GM12878 (cell line): ENCODE results near the gene CYB5D1. TPM values are rescaled to one million over a fixed set of nuclear protein-coding genes. Genes with fewer than 3 reads are reported as not detected.

Experiments
- ATAC-seq: fragments of 200-7000 bp; cut with Tn5 transposase; 3 replicates; pipeline ENCODE4 v1.9.1; 2020; ENCODE audit warnings: mild to moderate bottlenecking, moderate library complexity
- BruUV-seq: library from RNA; stranded (reverse); fragments of 400-500 nt; replicated peaks from 2 replicates; lab custom pipeline; 2021; lab: Mats Ljungman, UMichigan
- CTCF ChIA-PET: fragments of 300-600 bp; sonication (Branson Sonifier 250); formaldehyde crosslinking; extraction: SDS; loops from one replicate; lab custom pipeline; 2021; ENCODE audit warnings: inconsistent platforms; lab: Yijun Ruan, JAX
- POLR2A ChIA-PET: fragments of 350-600 bp; formaldehyde crosslinking; extraction: SDS; loops from one replicate; lab custom pipeline; 2021; ENCODE audit warnings: inconsistent platforms; lab: Charles Lee
- RAD21 ChIA-PET: fragments of 300-600 bp; sonication (Branson Sonifier 250); formaldehyde crosslinking; loops from one replicate; lab custom pipeline; 2023; ENCODE audit warnings: antibody characterized with exemption; ENCODE audit not compliant: unreplicated experiment; lab: Charles Lee
- SMC1A ChIA-PET: fragments of 300-600 bp; sonication (Branson Sonifier 250); formaldehyde crosslinking; loops from one replicate; lab custom pipeline; 2023; ENCODE audit not compliant: unreplicated experiment, uncharacterized antibody; lab: Charles Lee
- DNase-seq: peaks from one replicate; pipeline ENCODE4 v3.0.0-alpha.2; 2011; ENCODE audit warnings: low read depth, low spot score
- FAIRE-seq: peaks from 3 replicates; lab custom pipeline; 2011; peaks lifted over from hg19 to GRCh38; lab: Jason Lieb, UNC
- H2AFZ ChIP-seq: 2 replicates; pipeline ENCODE4 v1.6.0; 2011; ENCODE audit warnings: low read depth, low read length, control low read depth; ENCODE audit not compliant: control insufficient read depth
- H3K27ac ChIP-seq: 2 replicates; pipeline ENCODE4 v1.5.1; 2011; ENCODE audit warnings: control low read depth; ENCODE audit not compliant: control insufficient read depth, insufficient read depth
- H3K27me3 ChIP-seq, 2 experiments: replicated peaks in 1 of 2; 2 replicates each; pipeline versions ENCODE4 v1.6.0 to v1.6.1; 2011; ENCODE audit warnings: low read length in 1 of 2; ENCODE audit not compliant: control insufficient read depth in 2 of 2, insufficient read depth in 2 of 2
- H3K36me3 ChIP-seq, 2 experiments: 2 replicates each; pipeline ENCODE4 v1.5.1; 2011; ENCODE audit warnings: low read length in 1 of 2; ENCODE audit not compliant: control insufficient read depth in 2 of 2, insufficient read depth in 2 of 2
- H3K4me1 ChIP-seq: 2 replicates; pipeline ENCODE4 v1.6.1; 2011; ENCODE audit warnings: mild to moderate bottlenecking, low read length, moderate library complexity, mixed read lengths; ENCODE audit not compliant: control insufficient read depth, insufficient read depth
- H3K4me2 ChIP-seq: 2 replicates; pipeline ENCODE4 v1.6.0; 2011; ENCODE audit warnings: control low read depth; ENCODE audit not compliant: control insufficient read depth, insufficient read depth
- H3K4me3 ChIP-seq: fragments of 200-600 bp; sonication (generic); 2 replicates; pipeline ENCODE4 v1.5.1; 2016
- H3K79me2 ChIP-seq: 2 replicates; pipeline ENCODE4 v1.6.0; 2011; ENCODE audit warnings: low read length; ENCODE audit not compliant: control insufficient read depth, insufficient read depth
- H3K9ac ChIP-seq: 2 replicates; pipeline ENCODE4 v1.8.0; 2011; ENCODE audit warnings: low read length, control low read depth, mixed read lengths; ENCODE audit not compliant: control insufficient read depth, insufficient read depth
- H3K9me3 ChIP-seq: replicated peaks from 3 replicates; pipeline ENCODE4 v1.5.1; 2011; ENCODE audit warnings: mild to moderate bottlenecking, low read length; ENCODE audit not compliant: control insufficient read depth, insufficient read depth
- H4K20me1 ChIP-seq: 2 replicates; pipeline ENCODE4 v1.6.0; 2011; ENCODE audit not compliant: control insufficient read depth, insufficient read depth
- BRCA1 ChIP-seq: IDR thresholded peaks from 2 replicates; pipeline ENCODE4 v1.6.1; 2011; ENCODE audit warnings: low read depth, low read length, improper control_type of control experiment
- CTCF ChIP-seq, 3 experiments: IDR thresholded peaks in 2 of 3; conservative IDR thresholded peaks in 1 of 3; 2 replicates each; pipeline ENCODE4 v1.5.1; 2011; ENCODE audit warnings: low read depth in 3 of 3, low read length in 3 of 3, mild to moderate bottlenecking in 3 of 3, control low read depth in 2 of 3, moderate library complexity in 2 of 3, inconsistent platforms in 1 of 3, mixed read lengths in 1 of 3; ENCODE audit not compliant: control insufficient read depth in 2 of 3, insufficient read depth in 1 of 3; ENCODE audit errors: extremely low read depth in 1 of 3
- EED ChIP-seq: sonication (generic); IDR thresholded peaks from 2 replicates; pipeline ENCODE4 v1.6.1; 2016; ENCODE audit warnings: antibody characterized with exemption, low read depth
- KDM1A ChIP-seq: fragments of 200-600 bp; sonication (generic); IDR thresholded peaks from 2 replicates; pipeline ENCODE4 v1.6.1; 2016; ENCODE audit warnings: borderline replicate concordance
- LARP7 ChIP-seq: fragments of 450-650 bp; IDR thresholded peaks from 2 replicates; pipeline ENCODE4 v1.6.1; 2017; ENCODE audit warnings: mild to moderate bottlenecking
- MAX ChIP-seq: IDR thresholded peaks from 2 replicates; pipeline ENCODE4 v1.6.1; 2012; ENCODE audit warnings: low read depth, low read length, improper control_type of control experiment
- MTA2 ChIP-seq: fragments of 450-650 bp; IDR thresholded peaks from 2 replicates; pipeline ENCODE4 v1.6.1; 2016; ENCODE audit warnings: low read depth, mild to moderate bottlenecking, moderate library complexity
- NFIC ChIP-seq: IDR thresholded peaks from 2 replicates; pipeline ENCODE4 v1.6.1; 2012; ENCODE audit warnings: low read depth, mild to moderate bottlenecking, inconsistent platforms, low read length, moderate library complexity
- NFXL1 ChIP-seq: fragments of 450-650 bp; IDR thresholded peaks from 2 replicates; pipeline ENCODE4 v1.6.1; 2017; ENCODE audit warnings: antibody characterized with exemption, mild to moderate bottlenecking, borderline replicate concordance
- POLR2A ChIP-seq: IDR thresholded peaks from 2 replicates; pipeline ENCODE4 v1.6.1; 2011; ENCODE audit warnings: low read depth, mild to moderate bottlenecking, low read length
- RBBP5 ChIP-seq: fragments of 200-600 bp; sonication (generic); conservative IDR thresholded peaks from 2 replicates; pipeline ENCODE4 v1.6.1; 2016
- RCOR1 ChIP-seq: conservative IDR thresholded peaks from 2 replicates; pipeline ENCODE4 v1.6.1; 2012; ENCODE audit warnings: low read depth, low read length, improper control_type of control experiment
- RELB ChIP-seq: fragments of 450-650 bp; IDR thresholded peaks from 2 replicates; pipeline ENCODE4 v1.6.1; 2017; ENCODE audit warnings: low read depth, mild to moderate bottlenecking, moderate library complexity
- RFX5 ChIP-seq: IDR thresholded peaks from 2 replicates; pipeline ENCODE4 v1.6.1; 2011; ENCODE audit warnings: low read depth, low read length, improper control_type of control experiment
- SMC3 ChIP-seq: IDR thresholded peaks from 2 replicates; pipeline ENCODE4 v1.6.1; 2011; ENCODE audit warnings: low read length, improper control_type of control experiment, borderline replicate concordance
- SP1 ChIP-seq: IDR thresholded peaks from one replicate; pipeline ENCODE4 v1.6.1; 2011; ENCODE audit warnings: low read depth, low read length
- SREBF2 ChIP-seq: IDR thresholded peaks from 2 replicates; pipeline ENCODE4 v1.6.1; 2012; ENCODE audit warnings: mild to moderate bottlenecking, low read length
- ZNF592 ChIP-seq: fragments of 450-650 bp; IDR thresholded peaks from 2 replicates; pipeline ENCODE4 v1.6.1; 2017; ENCODE audit warnings: mild to moderate bottlenecking, moderate library complexity
- WGBS: methylation state at CpG from one replicate; pipeline ENCODE4 v1.1.6; 2016; ENCODE audit warnings: low lambda C conversion rate; ENCODE audit not compliant: insufficient replicate concordance, insufficient coverage; ENCODE audit errors: missing lambda C conversion rate; 5-methylcytosine and 5-hydroxymethylcytosine counted together
- in situ Hi-C: fragments of 300-500 bp; cut with MboI; formaldehyde crosslinking; loops from 9 replicates; pipeline ENCODE4 v1.14.3; 2018; ENCODE audit warnings: mixed read lengths
- intact Hi-C: fragments of 100-400 bp; cut with micrococcal nuclease; formaldehyde crosslinking; loops from one replicate; pipeline ENCODE4 v1.14.2; 2022; ENCODE audit not compliant: unreplicated experiment
- polyA plus RNA-seq, 11 experiments: library from polyadenylated mRNA; depleted of rRNA in 4 of 11; unstranded in 6 of 11; stranded (reverse) in 5 of 11; fragments of >200 nt; fragmentation: Nextera tagmentation in 4 of 11; fragmentation: Illumina TruSeq in 1 of 11; extraction: Ambion mirVana in 4 of 11; extraction: Trizol in 1 of 11; gene quantifications; 1 replicate in 1 of 11; 2 replicates in 10 of 11; pipeline versions ENCODE4 v1.2.1 to v1.2.3, GENCODE V29; 2011 to 2016; ENCODE audit warnings: inconsistent platforms in 2 of 11, missing spikeins in 2 of 11, low read depth in 1 of 11
- total RNA-seq, 4 experiments: library from RNA; depleted of rRNA in 3 of 4; stranded (reverse); fragments of >200 nt in 3 of 4; fragmentation: Illumina TruSeq in 1 of 4; extraction: Trizol in 1 of 4; gene quantifications; 2 replicates each; pipeline versions ENCODE4 v1.2.1 to v1.2.3, GENCODE V29; 2013 to 2021

The CYB5D1 gene
- total and polyA plus RNA-seq, 10 of the 15 experiments (the other 5 are each of a cell fraction or from before 2014, with no cell fraction given), result 1.6 to 8.7 (median 6.4) TPM

- TF ChIP-seq RELB, result no peak
- TF ChIP-seq NFXL1, result no peak
- no peak for TF ChIP-seq LARP7
- TF ChIP-seq KDM1A, result no peak
- TF ChIP-seq EED, result no peak
- TF ChIP-seq SP1, result no peak
- no peak for TF ChIP-seq RCOR1
- no peak for TF ChIP-seq RFX5
- TF ChIP-seq, all 136 proteins: peak for 0
These were observed 27.2 kb upstream of the CYB5D1 start (continued) for GRCh38 chr17:7830616-7831015.

- Histone ChIP-seq H2AFZ (no peak overlapping the region), H3K4me1 (no peaks in the 10 kb centered on the region; the same call in 1 of the 2 replicates), H3K9me3 (no peaks in the 10 kb centered on the region), H3K4me2 (no peak overlapping the region), H4K20me1 (no peaks in the 10 kb centered on the region), H3K4me3 (no peak overlapping the region), H3K36me3 (no peaks in the 10 kb centered on the region), H3K79me2 (peaks cover 4% of the 10 kb centered on the region), H3K9ac (no peak overlapping the region), H3K27ac (no peak overlapping the region), H3K27me3 (peaks cover 0 to 1% of the 10 kb centered on the region in 2 experiments; a peak in 1 of 4 replicates)
- ChIA-PET SMC1A (interaction anchor here (0.7 to 1.4 kb wide), 4 partner anchors 20 to 65 kb away, joined by 3 to 5 read pairs (median 4); partner anchors contain the start of gene NAA38), RAD21 (interaction anchor here (1.3 kb wide), 1 partner anchor 20 kb away, joined by 3 read pairs; no protein-coding TSS in a partner anchor), CTCF (interaction anchor here (0.9 to 5.9 kb wide), 5 partner anchors 9 to 210 kb away, joined by 3 to 57 read pairs (median 5); no protein-coding TSS in a partner anchor), POLR2A (interaction anchor here (2.6 kb wide), 1 partner anchor 26 kb away, joined by 8 read pairs; the partner anchor contains the start of gene NAA38)
- intact Hi-C loops, result no loop called here
- no peak for ATAC-seq
- no TSS peak for BruUV-seq
- FAIRE-seq, result no peak
- no peak for DNase-seq
- WGBS, result 44% methylated on average over 7 of the region's 7 CpGs
- in situ Hi-C loops, result no loop called here
- TF ChIP-seq MTA2, result no peak
- TF ChIP-seq CTCF (IDR thresholded peaks at IDR 0.05 in 2 of 3, conservative IDR thresholded peaks at IDR 0.05 in 1 of 3; ENCODE audit: control insufficient read depth in 2 of 3, extremely low read depth in 1 of 3, insufficient read depth in 1 of 3, low read depth in 3 of 3, low read length in 3 of 3), result no peak
- no peak for TF ChIP-seq POLR2A
- no peak for TF ChIP-seq NFIC
- TF ChIP-seq RBBP5, result no peak
- no peak for TF ChIP-seq SREBF2
- TF ChIP-seq ZNF592, result no peak
- TF ChIP-seq MAX, result no peak
- no peak for TF ChIP-seq BRCA1
- TF ChIP-seq SMC3, result no peak
These were observed 26.6 kb upstream of the CYB5D1 start for GRCh38 chr17:7831233-7831632.
